Peyer's patch (tissue), 4 donors: Measurements from ENCODE around the gene CABP4.

Source experiments
- CTCF ChIP-seq, 6 experiments: fragments of 450-650 bp in 4 of 6; fragments of 200-600 bp in 2 of 6; sonication (generic) in 1 of 6; IDR thresholded peaks; one replicate each; pipeline ENCODE4 v1.5.1; 2017 to 2019; ENCODE audit warnings: antibody characterized with exemption in 6 of 6, mild to moderate bottlenecking in 3 of 6, moderate library complexity in 1 of 6
- POLR2A ChIP-seq, 2 donors: fragments of 450-650 bp; IDR thresholded peaks; one replicate each; pipeline ENCODE4 v1.5.1; 2017; ENCODE audit warnings: antibody characterized with exemption in 2 of 2, mild to moderate bottlenecking in 2 of 2, moderate library complexity in 2 of 2

- TF ChIP-seq CTCF (IDR thresholded peaks at IDR 0.05) = no peak
- TF ChIP-seq POLR2A (IDR thresholded peaks at IDR 0.05) = no peak
These were observed 15.3 kb downstream of the CABP4 start for GRCh38 chr11:67470337-67471002.
